HG03097 (cell line): ENCODE results near the gene EFHC2.
"Not testable (repeated sequence)": the region's sequence is repeated elsewhere in the genome, so short reads cannot be mapped to it uniquely, and the experiment has no call there.

Experiments used
- ATAC-seq: cut with Tn5 transposase; IDR thresholded peaks from one replicate; pipeline ENCODE4 v1.9.1; 2021; ENCODE audit not compliant: unreplicated experiment, low FRiP score

EFHC2 gene

DNA sequence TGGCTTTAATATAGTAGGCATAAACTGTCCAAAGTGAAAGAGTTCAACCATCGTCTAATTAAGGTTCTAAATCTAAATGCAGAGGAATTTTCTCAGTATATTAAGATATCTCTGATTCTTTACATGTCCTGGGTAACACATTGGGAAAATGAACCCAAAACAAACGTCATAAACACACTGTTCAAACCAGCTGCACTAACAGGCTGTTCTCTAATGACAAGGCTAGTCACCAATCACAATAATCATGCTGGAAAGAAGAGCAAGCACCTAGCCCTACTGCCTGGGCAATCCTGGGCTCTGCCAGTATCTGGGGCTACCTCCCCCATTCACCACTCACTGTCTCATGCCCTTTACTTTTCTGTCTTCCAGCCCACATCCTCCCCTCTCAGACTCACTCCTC, 107.9 kb downstream of the EFHC2 start:
- ATAC-seq = no peak

DNA sequence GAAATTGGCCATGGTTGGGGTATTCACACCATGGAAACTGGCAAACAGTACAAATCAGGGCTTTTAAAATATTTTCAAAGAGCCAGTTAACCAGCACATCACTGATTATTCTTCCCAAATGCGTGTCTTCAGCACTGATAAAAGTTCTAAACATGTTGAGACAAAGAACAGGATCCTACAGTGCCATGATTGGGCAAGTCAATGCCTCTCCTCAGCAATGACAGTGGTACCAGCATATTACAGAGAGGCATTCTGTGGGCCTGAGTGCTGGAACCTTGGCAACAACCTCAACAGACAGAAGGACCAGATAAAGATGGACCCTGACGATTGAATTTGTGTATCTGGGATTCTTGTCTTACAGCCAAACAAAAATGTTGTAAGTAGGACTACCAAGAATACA, 108.9 kb downstream of the EFHC2 start:
- no peak for ATAC-seq

DNA sequence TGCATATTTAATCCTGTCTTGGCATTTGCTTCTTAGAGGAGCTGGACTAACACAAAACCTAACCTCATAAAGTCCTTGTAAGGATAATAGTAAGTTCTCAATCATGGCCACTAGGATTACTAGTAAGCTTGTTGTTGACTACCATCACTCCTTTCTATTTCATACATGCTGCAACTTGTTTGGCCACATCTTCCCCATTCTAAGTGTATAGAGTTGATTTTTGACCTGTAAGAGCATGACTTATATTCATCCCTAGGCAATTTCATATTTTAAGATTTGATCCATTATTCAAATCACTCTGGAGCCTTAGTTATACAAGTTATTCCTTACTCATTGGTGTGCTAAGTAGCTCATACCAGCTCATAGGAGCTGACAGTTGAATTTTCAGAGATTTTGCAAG, 109.4 kb downstream of the EFHC2 start:
- no peak for ATAC-seq

DNA sequence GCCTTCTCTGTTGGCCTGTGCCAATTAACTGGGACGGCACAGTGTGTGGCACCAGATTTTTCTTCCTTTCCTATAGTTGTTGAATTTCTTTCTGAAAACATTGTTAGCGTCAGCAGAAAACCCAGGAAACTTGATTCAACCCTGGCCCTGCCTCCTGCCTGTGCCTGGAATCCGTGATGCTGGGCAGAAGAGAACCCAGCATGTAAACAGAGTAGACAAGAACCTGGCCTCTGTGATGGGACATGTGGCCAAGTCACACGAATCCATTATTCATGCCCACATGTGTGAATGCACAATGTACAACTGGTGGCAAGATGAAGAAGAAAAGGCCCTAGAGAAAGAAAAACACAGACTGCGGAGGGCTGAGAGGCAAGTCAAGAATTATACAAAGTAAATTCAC, 111.4 kb downstream of the EFHC2 start:
- no peak for ATAC-seq

DNA sequence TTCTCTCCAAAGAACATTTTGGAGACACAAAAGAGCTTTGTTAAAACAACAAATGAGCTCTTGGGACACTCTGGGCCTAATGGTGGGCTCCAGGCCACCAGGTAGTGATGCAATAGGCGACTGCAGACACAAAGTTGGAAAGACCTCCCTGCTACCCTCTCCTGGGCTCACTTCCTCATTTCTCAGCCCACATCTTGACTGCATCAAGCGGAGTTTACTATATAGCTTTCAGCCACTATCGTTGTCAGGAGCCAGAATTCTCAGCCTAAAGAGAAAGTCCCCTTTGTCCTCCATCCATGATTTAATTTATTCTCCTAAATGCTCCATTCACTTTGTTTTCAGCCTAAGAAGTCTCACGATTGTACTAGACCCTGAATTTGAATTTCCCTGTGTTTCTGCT, 114.9 kb downstream of the EFHC2 start:
- peak; percentile 48 for ATAC-seq

DNA sequence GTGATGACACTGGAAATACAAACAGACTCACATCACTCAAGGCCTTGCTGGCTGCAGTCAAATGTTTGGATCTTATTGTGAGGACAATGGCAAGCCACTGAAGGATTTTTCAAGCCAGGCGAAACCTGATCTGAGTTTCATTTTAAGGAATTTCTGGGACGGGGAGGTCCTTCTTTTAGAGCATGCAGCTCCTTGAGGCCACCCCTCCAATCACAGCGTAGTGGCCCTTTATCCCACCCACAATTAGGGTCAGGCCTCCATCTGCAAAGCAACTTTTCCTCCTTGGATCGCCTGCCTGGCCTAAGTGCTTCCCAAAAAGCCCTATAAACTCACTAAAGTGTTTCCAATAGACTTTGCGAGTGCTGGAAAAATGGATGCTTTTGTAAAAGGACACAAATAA, 115.5 kb downstream of the EFHC2 start:
- ATAC-seq = no peak

DNA sequence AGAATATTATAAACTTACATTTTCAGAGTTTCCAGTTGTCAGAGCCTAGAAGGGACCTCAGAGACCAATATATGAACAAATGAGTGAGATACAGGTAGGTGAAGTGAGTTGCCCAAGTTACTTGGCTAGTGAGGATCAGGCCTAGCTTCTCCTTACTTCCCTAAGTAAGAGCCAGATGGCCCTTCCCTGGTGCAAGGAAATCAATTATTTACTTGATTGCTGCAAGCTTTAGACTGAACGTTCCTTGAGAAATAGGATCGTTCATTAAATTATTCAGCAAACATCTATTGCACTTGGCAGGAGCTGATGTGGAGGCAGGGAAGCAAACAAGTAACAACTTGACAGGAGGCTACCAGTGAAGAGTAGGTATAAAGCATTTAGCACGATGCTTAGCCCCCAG, 117.8 kb downstream of the EFHC2 start:
- no peak for ATAC-seq

DNA sequence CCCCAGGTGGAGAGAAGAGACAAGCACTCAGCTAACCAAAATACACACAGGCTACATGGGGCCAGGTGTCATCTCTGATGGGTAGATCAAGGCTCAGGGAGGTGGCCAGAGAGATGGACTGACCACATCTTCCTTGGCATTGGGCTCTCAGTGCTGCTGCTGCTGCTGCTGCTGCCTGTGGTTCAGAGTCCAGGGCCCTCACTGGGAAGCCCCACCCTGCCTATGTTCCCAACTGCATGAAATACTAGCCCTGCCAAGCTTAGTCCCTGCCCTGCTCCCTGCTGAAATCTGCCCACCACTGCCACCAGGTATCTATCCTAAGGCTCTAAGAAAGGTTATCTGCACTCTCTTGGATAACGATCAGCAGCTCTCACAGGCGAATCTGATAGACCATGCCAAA, 118.7 kb downstream of the EFHC2 start:
- ATAC-seq = no peak

DNA sequence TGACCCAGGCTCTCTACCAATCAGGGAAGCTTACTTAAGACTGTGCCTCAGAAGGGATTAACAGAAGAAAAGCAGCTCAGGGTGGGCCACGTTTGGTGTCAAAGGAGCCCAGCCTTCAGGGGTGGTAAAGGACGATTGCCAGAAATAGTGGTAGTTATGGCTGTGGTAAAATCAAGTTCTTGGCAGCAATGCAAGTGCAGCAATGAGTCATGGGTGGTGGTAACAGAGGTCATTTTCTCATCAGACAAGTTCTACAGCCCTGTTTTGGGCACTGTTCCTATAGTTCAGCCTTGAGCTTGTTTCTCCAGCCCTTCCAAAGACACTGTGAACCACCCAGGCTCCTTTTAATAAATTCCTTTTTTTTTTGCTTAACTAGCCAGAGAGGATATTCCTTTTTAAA, 120.3 kb downstream of the EFHC2 start:
- ATAC-seq = no peak

DNA sequence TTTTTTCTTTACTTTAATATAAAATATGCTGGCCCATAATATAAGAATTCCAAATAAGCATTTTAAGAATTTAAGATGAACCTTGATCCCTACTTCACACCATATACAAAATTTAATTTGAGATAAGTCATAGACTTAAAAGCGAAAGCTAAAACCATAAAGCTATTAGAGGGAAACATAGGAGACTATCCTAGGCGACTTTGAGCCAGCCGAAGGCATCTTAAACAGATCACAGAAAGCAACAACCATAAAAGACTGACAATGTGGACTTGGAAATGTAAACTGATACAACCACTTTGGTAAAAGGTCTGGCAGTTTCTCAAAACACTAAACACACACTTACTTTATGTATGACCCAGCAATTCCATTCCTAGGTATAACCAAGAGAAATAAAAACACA, 125.0 kb downstream of the EFHC2 start:
- no peak for ATAC-seq

DNA sequence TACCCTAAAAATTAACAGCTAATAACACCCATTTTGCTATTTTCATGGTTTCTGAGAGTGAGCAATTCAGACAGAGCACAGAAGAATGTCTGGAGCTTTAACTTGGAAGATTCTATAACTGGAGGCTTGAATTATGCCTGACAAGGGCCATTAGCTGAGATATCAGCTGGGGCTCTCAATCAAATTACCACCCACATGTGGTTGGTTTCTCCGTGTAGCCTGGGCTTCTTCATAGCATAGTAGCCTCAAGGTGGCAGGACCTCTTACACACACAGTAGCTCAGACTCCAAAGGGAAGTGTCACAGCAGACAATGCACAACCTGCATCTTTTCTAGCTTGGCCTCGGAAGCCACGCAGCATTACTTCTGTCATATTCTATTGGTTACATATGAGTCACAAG, 127.3 kb downstream of the EFHC2 start:
- ATAC-seq = no peak

DNA sequence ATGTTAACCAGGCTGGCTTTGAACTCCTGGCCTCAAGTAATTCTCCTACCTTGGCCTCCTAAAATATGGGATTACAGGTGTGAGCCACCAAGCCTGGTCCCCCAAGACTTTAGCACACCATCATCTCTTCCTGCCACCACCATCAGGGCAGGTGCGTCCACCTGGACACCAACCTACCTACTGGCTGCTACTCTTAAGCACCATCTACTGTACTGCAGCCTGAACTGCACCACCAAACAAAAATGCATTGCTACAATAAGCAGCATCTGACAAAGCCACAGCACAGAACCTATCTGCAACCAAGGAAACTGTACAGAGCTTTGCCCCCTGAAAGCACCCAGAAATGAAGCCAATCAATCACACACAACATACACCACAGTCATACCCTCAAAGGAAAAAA, 139.7 kb downstream of the EFHC2 start:
- ATAC-seq = no peak

DNA sequence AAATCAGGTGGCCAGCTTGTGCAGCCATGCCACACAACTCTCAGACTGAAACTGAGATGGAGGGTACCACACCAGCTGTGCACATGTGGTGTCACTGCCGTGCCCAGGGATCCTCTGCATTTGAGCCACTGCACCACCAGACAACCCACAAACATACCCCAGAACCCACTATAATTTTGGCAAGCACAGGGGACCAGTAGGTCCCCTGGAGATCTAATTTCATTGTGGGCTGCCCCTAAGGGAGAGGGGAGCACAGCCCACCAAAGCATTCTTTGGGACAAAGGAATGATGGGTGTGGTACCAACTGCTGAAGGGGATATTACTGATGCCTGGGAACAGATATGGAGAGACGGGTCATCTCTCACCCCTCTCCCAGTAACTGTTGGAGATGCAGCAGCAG, 140.9 kb downstream of the EFHC2 start:
- ATAC-seq = no peak

DNA sequence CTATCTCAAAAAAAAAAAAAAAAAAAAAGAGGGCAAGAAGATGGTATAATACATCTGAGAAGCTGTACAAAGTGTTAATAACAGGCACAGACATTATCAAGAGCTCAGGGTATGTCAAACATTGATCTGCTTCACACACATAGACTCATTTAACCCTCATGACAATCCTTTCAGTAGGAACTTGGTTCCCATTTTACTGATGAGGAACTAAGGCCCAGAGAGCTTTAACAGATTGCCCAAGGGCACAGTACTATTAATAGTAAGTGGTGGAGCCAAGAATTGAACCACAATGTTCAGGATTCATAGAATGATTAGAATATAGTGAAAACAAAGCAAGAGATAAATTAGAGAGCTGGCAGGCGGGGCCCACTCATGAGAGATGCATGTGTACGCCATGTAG, 154.4 kb downstream of the EFHC2 start:
- ATAC-seq = no peak

DNA sequence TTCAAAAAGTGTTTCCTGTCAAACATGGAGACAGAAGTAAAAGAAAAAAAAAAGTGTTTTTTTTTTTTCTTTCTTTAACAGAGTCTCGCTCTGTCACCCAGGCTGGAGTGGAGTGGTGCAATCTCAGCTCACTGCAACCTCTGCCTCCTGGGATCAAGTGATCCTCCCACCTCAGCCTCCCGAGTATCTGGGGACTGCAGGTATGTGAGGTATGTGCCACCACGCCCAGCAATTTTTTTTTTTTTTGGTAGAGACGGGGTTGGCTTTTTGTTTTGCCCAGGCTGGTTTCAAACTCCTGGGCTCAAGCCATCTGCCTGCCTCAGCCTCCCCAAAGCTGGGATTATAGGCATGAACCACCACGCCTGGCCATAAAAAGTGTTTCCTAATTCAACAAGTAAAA, 155.6 kb downstream of the EFHC2 start:
- ATAC-seq = not testable (repeated sequence)

DNA sequence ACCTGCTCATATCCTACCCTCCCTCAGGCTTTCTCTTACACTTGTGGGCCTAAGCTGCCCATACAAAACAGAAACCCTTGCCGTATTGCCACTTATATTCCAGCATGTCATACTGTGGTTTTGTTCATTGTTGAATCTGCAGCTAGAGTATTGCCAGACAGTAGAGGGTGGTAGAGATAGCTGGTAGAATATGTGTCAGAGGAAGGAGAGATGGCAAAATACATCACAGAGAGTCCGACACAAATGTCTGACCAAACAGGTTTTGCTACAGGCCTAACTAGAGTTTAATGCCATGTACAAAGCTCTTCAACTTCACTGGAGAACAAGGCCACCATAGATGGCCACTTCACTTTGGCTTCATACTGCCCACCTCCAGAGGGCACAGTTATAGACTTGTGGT, 160.1 kb downstream of the EFHC2 start:
- no peak for ATAC-seq

DNA sequence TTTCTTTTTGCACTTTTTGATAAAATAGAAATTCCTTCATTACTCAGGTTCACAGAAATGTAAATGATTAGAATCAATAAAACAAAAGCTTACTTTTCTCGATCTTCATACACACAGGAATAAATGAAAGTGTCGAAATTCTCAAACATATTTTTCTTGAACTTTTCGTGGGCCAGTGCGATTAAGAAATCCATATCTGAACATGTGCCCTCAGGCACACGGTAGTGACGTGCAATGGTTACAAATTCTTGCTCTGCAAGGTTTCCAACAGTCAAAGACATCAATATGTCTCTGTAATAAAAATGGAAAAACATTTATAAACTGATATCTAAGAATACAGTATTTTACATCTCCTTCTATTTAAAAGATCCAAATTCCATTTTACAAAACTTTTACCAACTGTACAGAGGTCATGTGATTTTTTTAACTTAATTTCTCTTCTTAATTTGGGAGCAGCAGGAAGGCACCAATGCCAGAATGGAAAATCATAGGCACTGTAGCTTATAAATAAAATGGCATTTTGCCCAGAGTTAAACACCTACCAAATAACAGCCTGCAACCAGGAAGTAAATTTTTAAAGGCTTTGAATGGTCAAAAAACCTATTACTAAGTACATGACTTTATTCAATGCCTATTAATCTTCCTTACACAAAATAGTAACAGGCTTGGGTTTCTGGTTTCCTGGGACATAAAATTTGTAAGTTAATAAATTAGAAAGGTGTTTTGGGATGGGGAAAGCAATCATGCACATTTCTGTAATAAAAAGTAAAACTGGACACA, 165.0 kb downstream of the EFHC2 start:
- no peak for ATAC-seq

DNA sequence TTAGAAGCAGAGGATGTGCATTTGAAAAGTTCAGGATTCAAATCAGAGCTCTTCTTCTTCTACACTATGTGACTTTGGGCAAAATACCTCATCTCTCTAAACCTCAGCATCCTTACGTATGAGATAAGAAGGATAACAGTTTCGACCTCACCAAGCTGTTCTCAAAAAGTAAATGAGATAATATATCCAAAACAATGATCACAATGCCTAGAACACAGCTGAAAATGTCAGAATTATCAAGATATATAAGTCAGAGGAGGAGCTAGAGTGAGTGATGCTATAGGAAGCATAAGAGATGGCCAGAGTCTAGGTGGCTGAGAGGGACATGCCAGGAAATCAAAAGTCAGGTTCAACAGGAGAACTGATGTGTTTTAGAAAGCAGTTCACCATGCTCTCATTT, 168.0 kb downstream of the EFHC2 start:
- no peak for ATAC-seq

DNA sequence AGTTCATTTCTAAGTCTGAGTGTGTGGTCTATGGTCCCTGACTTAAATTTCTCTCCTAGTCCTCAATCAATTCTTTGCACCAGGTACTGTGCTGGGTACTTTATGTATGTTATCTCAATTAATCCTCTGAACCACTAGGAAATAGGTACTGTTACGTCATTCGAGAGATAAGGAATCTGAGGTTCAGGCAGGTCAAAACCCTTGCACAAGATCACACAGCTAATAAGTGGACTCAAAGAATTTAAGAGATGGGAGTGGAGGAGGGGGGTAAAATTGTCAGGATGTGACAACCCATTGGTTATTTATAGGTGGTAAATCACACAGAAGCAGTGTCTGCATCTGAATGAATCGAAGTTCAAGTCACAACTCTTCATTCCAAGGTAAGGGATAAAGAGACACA, 169.4 kb downstream of the EFHC2 start:
- ATAC-seq = no peak

DNA sequence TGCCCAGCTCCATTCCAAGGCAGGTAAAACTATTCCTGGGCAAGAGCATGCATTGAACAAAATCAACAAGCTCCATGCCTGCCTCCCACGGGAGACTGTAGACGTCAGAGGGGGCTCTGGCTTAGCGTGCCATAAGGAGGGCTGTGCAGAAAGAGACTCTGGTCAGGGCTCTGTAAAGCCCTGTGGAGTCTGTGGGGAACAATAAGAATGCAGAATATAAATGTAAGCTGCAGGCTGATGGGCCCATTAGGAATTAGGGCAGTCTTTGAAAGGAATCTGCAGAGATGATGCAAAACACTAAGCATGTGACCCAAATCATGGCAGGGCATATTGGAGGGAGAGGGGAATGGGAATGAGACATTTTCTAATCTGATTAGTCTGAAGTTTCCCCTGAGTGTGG, 170.3 kb downstream of the EFHC2 start:
- no peak for ATAC-seq

DNA sequence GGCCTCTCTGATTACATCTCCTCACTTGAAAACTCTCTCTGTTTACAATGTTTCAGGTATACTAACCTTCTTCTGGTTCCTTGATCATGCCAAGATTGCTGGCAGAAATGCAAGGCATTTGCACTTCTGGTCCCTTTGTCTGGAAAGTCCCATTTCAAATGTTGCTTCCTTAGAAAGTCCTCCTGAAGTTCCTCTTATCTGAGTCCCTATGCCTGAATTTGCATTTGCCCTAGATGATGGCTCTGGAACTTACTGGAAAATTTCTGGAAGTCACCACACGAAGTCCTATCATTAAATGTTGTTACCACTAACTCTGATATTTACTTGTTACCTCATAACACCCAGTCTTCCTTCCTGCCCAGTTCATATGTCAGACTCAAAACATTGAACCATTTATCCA, 176.4 kb downstream of the EFHC2 start:
- no peak for ATAC-seq

DNA sequence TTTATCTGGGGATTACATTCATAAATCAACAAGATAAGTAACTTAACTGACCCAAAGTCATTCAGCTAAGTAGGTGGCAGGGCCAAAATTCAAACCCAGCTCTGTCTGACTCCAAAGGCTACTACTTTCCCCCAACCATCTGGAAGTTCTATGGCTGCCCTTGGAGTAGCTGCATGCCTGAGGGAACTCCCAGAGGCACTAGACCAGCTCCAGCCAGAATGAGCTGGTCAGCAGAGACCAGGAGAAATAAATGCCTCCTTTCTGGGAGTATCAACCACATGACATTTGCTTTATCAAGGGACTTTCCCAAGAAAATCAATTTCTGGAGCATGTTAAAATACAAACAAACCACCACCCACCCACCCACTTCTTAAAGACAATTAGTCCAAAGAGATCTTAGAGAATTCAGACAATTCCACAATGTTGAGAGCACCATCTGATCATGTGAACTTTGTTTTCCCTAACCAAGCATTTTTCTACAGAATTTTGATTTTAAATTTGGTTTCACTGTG, 180.5 kb downstream of the EFHC2 start:
- ATAC-seq = no peak

DNA sequence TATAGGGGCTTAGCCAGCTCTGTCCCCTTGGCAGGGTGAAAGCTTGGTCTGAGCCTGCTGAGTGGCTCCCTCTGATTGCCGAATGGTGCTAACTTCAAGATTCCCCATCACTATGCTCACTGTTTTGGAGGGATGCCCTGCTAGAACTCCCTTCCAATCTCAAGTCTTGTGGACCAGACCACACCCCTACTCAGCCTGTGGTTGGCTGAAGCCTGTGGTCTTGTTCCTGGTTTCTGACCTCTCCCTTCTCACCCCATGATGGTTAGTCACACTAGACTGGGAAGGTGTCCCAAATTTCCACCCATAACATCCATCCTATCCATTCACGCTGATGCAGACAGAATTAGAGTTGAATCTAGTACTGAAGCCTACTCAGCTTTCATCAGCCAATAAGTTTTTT, 185.6 kb downstream of the EFHC2 start:
- no peak for ATAC-seq
